GM19397 (cell line): ENCODE results near the gene SLC25A13.

Source experiments
- ATAC-seq: cut with Tn5 transposase; IDR thresholded peaks from one replicate; pipeline ENCODE4 v1.9.1; 2021; ENCODE audit warnings: mild to moderate bottlenecking, moderate library complexity; ENCODE audit not compliant: unreplicated experiment

Gene SLC25A13

GRCh38 chr7:96211954-96212353 is 109.9 kb downstream of the SLC25A13 start:
- ATAC-seq = no peak

- ATAC-seq = no peak
Observed at GRCh38 chr7:96205665-96206064, 116.2 kb downstream of the SLC25A13 start.

GRCh38 chr7:96204601-96205000 is 117.3 kb downstream of the SLC25A13 start:
- no peak for ATAC-seq

GRCh38 chr7:96203786-96204185 is 118.1 kb downstream of the SLC25A13 start:
- ATAC-seq = no peak

GRCh38 chr7:96202102-96202501 is 119.8 kb downstream of the SLC25A13 start:
- no peak for ATAC-seq

- ATAC-seq = no peak
Observed at GRCh38 chr7:96200740-96201139, 121.2 kb downstream of the SLC25A13 start.

- ATAC-seq = no peak
Observed at GRCh38 chr7:96199421-96199820, 122.5 kb downstream of the SLC25A13 start.

GRCh38 chr7:96198047-96198636 is 123.8 kb downstream of the SLC25A13 start:
- no peak for ATAC-seq

- no peak for ATAC-seq
Observed at GRCh38 chr7:96196676-96197075, 125.2 kb downstream of the SLC25A13 start.

- ATAC-seq = no peak
Observed at GRCh38 chr7:96189129-96189820, 132.6 kb downstream of the SLC25A13 start.

- no peak for ATAC-seq
Observed at GRCh38 chr7:96188591-96188991, 133.3 kb downstream of the SLC25A13 start.

- ATAC-seq = no peak
Observed at GRCh38 chr7:96188174-96188581, 133.7 kb downstream of the SLC25A13 start.

GRCh38 chr7:96187735-96188134 is 134.2 kb downstream of the SLC25A13 start:
- no peak for ATAC-seq

GRCh38 chr7:96184783-96185182 is 137.1 kb downstream of the SLC25A13 start:
- ATAC-seq = no peak

- ATAC-seq = no peak
Observed at GRCh38 chr7:96183163-96183670, 138.7 kb downstream of the SLC25A13 start.

GRCh38 chr7:96182424-96183158 is 139.3 kb downstream of the SLC25A13 start:
- ATAC-seq = peak; percentile 65

GRCh38 chr7:96181174-96181573 is 140.7 kb downstream of the SLC25A13 start:
- no peak for ATAC-seq

GRCh38 chr7:96179837-96180236 is 142.1 kb downstream of the SLC25A13 start:
- ATAC-seq = no peak

- ATAC-seq = no peak
Observed at GRCh38 chr7:96179341-96179740, 142.6 kb downstream of the SLC25A13 start.

GRCh38 chr7:96178581-96178980 is 143.3 kb downstream of the SLC25A13 start:
- no peak for ATAC-seq

- no peak for ATAC-seq
Observed at GRCh38 chr7:96177353-96177752, 144.5 kb downstream of the SLC25A13 start.

- ATAC-seq = no peak
Observed at GRCh38 chr7:96174812-96175211, 147.1 kb downstream of the SLC25A13 start.
